ENCODE measurements around the gene ATP6V0B. TPM values are rescaled to one million over a fixed set of nuclear protein-coding genes. Genes with fewer than 3 reads are reported as not detected.

Gene ATP6V0B
- total and polyA plus RNA-seq, 3 experiments from 2014 or later: 184 to 205 (median 190) TPM

DNA sequence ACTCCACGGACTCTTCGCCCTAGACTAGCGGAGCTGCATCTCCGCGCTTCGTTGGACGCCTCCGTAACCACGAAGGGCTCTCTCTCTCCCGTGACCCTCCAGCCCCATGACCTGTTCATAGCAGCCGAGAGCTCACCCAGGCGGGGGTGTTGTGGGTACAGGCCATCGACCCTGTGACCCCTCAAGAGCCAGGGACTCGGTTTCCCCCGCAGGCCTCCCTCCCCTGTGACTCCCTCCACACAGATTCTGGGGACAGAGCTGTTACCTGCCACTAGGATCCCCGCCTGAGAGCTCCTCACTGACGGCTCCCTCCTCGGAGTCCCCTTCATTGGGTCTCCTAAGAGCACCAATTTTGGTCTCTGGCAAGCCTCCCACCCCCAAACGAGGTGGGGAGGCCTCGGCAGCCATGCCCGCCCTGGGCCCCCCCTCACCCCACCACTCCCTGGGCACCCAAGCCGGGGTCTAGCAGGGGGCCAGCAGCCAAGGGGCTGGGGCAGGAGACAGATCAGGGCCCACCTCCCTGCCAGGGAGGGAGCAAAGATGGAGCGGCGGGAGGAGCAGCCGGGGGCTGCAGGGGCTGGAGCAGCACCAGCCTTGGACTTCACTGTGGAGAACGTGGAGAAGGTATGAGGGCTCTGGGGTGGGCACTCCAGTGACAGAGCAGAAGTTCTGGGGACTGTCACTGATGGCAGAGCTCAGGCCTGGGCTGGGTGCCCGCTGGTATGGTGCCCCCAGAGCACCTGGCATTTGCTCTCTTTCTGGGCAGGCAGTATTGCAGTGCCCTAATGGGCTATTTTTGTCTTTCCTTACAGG is 27.5 kb upstream of the ATP6V0B start:
- ChIA-PET CTCF (interaction anchor here (1.3 to 5.3 kb wide), 6 partner anchors 11 to 184 kb away, joined by 3 to 46 read pairs (median 8); partner anchors contain the start of genes ARTN, ATP6V0B and DPH2), POLR2A (interaction anchor here (0.6 to 2.5 kb wide), 5 partner anchors 23 to 1180 kb away, joined by 3 to 9 read pairs (median 5); partner anchors contain the start of genes ATP6V0B, C1orf50, DPH2 and P3H1)
- Mint-ChIP-seq H3K4me3 (peak overlapping the region; percentile 83 to 94 (median 90)), H3K4me1 (peaks cover 46 to 66% (median 53%) of the 10 kb centered on the region in 3 donors), H3K27me3 (no peaks in the 10 kb centered on the region), H3K27ac (peak overlapping the region; percentile 67 to 99 (median 94)), H3K36me3 (peaks cover 0 to 20% (median 3%) of the 10 kb centered on the region in 3 donors), H3K9me3 (no peaks in the 10 kb centered on the region)
- no peaks in the 10 kb centered on the region for H3K27me3 ChIP-seq (ENCODE audit: insufficient read depth, low read length, poor library complexity, severe bottlenecking)
- H3K27ac ChIP-seq (ENCODE audit: low read depth, low read length): peak overlapping the region; percentile 95
- no peak for DNase-seq
- peaks cover 26% of the 10 kb centered on the region for H3K4me1 ChIP-seq (ENCODE audit: insufficient read depth, low read length)
- no peaks in the 10 kb centered on the region for H3K9me3 ChIP-seq (ENCODE audit: low read length)
- peak overlapping the region; percentile 83 for H3K4me3 ChIP-seq (ENCODE audit: low read length)
- H3K36me3 ChIP-seq (ENCODE audit: insufficient read depth, low read length): no peaks in the 10 kb centered on the region

DNA sequence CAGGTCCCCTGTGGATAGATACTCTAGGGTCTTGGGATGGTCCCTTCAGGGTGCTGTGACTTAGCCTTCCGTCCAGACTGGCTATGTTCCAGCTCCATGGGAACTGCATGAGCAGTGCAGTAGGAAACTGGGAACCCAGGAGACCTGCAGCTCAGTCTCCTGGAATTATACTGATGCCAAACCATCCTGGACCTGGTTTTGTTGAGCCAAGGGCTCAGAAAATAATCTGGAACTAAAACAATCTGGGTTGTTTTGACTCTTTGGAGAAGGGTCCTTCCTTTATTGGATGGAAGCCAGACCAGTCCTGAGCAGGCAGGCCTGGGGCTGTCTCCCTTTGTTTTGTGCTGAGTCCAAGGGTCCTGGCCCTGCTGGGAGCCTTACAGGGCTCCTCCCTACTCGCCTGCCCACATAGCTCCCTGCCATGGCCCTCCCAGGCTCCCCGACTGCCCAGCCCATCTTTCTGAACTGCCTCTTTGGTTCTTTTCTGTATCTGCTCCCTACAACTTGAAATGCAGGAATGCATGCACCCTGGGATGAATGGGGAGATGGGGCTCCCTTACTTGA is 26.8 kb upstream of the ATP6V0B start:
- H3K9me3 Mint-ChIP-seq: no peaks in the 10 kb centered on the region
- peaks cover 43 to 61% (median 53%) of the 10 kb centered on the region in 3 donors for H3K4me1 Mint-ChIP-seq
- no peaks in the 10 kb centered on the region for H3K36me3 ChIP-seq (ENCODE audit: insufficient read depth, low read length)
- peak overlapping the region; percentile 83 for H3K4me3 ChIP-seq (ENCODE audit: low read length)
- peaks cover 26% of the 10 kb centered on the region for H3K4me1 ChIP-seq (ENCODE audit: insufficient read depth, low read length)
- no peak for DNase-seq
- ChIA-PET POLR2A (no interaction called here), CTCF (interaction anchor here (0.7 to 5.3 kb wide), 5 partner anchors 10 to 423 kb away, joined by 3 to 46 read pairs (median 7); partner anchors contain the start of genes ARTN and ATP6V0B)
- H3K27ac Mint-ChIP-seq: peak overlapping the region; percentile 67 to 99 (median 92)
- H3K9me3 ChIP-seq (ENCODE audit: low read length): no peaks in the 10 kb centered on the region
- H3K27me3 Mint-ChIP-seq: no peaks in the 10 kb centered on the region
- H3K36me3 Mint-ChIP-seq: peaks cover 0 to 18% (median 3%) of the 10 kb centered on the region in 3 donors
- no peaks in the 10 kb centered on the region for H3K27me3 ChIP-seq (ENCODE audit: insufficient read depth, low read length, poor library complexity, severe bottlenecking)
- H3K27ac ChIP-seq (ENCODE audit: low read depth, low read length): peak overlapping the region; percentile 95
- H3K4me3 Mint-ChIP-seq: peak overlapping the region; percentile 83 to 94 (median 90)

DNA sequence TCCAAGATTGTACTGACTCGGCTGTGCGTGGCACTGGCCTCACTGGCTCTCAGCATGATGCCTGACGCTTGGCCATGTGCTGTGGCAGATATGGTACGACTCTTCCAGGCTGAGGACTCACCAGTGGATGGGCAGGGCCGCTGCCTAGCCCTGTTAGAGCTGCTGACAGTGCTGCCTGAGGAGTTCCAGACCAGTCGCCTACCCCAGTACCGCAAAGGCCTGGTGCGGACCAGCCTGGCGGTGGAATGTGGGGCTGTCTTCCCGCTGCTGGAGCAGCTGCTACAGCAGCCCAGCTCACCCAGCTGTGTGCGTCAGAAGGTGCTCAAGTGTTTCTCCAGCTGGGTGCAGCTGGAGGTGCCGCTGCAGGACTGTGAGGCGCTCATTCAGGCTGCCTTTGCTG is 25.1 kb upstream of the ATP6V0B start:
- Histone ChIP-seq H3K36me3 (ENCODE audit: insufficient read depth, low read length) (no peaks in the 10 kb centered on the region), H3K27ac (ENCODE audit: low read depth, low read length) (no peak overlapping the region), H3K27me3 (ENCODE audit: insufficient read depth, low read length, poor library complexity, severe bottlenecking) (no peaks in the 10 kb centered on the region), H3K9me3 (ENCODE audit: low read length) (no peaks in the 10 kb centered on the region), H3K4me3 (ENCODE audit: low read length) (no peak overlapping the region), H3K4me1 (ENCODE audit: insufficient read depth, low read length) (peaks cover 26% of the 10 kb centered on the region)
- CTCF ChIA-PET: interaction anchor here (1.6 kb wide), 1 partner anchor 15 kb away, joined by 8 read pairs; the partner anchor contains the start of gene ARTN
- peaks cover 0 to 1% of the 10 kb centered on the region in 2 donors for H3K27me3 Mint-ChIP-seq
- peaks cover 36 to 52% (median 52%) of the 10 kb centered on the region in 3 donors for H3K4me1 Mint-ChIP-seq
- DNase-seq: no peak
- no peaks in the 10 kb centered on the region for H3K9me3 Mint-ChIP-seq
- peak overlapping the region in 2 of 8 donors; percentile 14 to 60 for H3K27ac Mint-ChIP-seq
- H3K36me3 Mint-ChIP-seq: peaks cover 0 to 15% (median 3%) of the 10 kb centered on the region in 3 donors
- H3K4me3 Mint-ChIP-seq: peak overlapping the region in 3 of 7 donors; percentile 20 to 67 (median 33)
- POLR2A ChIA-PET: no interaction called here

DNA sequence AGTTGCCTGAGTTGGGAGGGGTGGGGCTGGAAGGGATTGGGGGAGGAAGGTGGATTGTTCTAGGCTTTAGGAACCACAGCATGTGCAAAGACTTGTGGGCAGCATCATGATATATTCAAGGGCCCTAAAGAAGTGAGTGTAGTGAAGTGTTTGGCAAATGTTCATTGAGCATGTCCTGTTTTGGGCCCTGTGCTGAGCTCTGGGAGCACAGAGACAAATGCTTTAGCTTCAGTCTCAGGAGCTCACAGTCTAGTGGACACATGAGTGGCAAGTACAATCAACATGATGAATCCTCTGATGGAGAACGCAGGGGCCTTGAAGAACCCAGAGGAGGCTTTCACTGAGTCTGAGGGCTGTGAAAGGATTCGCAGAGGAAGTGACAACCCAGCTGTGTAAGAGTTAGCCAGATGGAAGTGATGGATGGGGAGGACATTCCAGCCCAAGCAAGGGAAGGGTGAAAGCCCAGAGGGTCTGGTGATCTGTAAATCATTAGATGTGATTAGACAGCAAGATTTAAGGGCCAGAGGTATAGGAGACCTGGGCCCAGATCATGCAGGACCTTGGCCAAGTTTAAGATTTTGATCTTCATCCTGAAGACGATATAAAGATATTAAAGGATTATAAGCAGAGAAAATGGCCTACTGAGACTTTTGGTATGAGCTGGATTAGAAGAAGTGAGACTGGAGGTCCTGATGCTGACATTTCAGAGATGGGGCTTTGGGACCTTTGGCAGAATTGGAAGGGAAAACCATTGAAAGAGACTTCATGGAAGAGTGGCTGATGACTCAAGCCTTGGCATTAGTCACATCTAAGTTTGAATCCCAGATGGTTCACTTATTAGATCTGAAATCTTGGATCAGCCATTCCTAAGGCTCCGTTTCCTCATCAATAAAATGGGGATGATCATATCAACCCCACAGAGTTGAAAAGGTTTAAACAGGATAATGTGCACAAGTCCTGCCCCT is 23.5 kb upstream of the ATP6V0B start:
- no peaks in the 10 kb centered on the region for H3K27me3 ChIP-seq (ENCODE audit: insufficient read depth, low read length, poor library complexity, severe bottlenecking)
- H3K36me3 ChIP-seq (ENCODE audit: insufficient read depth, low read length): no peaks in the 10 kb centered on the region
- DNase-seq: no peak
- ChIA-PET CTCF (interaction anchor here (0.8 to 1.6 kb wide), 2 partner anchors 17 to 21 kb away, joined by 3 to 8 read pairs; partner anchors contain the start of gene ARTN), POLR2A (no interaction called here)
- H3K36me3 Mint-ChIP-seq: peaks cover 0 to 15% (median 3%) of the 10 kb centered on the region in 3 donors
- no peaks in the 10 kb centered on the region for H3K9me3 Mint-ChIP-seq
- peaks cover 0 to 1% of the 10 kb centered on the region in 2 donors for H3K27me3 Mint-ChIP-seq
- H3K27ac ChIP-seq (ENCODE audit: low read depth, low read length): no peak overlapping the region
- peaks cover 18% of the 10 kb centered on the region for H3K4me1 ChIP-seq (ENCODE audit: insufficient read depth, low read length)
- no peaks in the 10 kb centered on the region for H3K9me3 ChIP-seq (ENCODE audit: low read length)
- no peak overlapping the region for H3K27ac Mint-ChIP-seq
- no peak overlapping the region for H3K4me3 ChIP-seq (ENCODE audit: low read length)
- H3K4me1 Mint-ChIP-seq: peaks cover 23 to 38% (median 35%) of the 10 kb centered on the region in 3 donors
- H3K4me3 Mint-ChIP-seq: peak overlapping the region in 2 of 7 donors; percentile 76 to 80

DNA sequence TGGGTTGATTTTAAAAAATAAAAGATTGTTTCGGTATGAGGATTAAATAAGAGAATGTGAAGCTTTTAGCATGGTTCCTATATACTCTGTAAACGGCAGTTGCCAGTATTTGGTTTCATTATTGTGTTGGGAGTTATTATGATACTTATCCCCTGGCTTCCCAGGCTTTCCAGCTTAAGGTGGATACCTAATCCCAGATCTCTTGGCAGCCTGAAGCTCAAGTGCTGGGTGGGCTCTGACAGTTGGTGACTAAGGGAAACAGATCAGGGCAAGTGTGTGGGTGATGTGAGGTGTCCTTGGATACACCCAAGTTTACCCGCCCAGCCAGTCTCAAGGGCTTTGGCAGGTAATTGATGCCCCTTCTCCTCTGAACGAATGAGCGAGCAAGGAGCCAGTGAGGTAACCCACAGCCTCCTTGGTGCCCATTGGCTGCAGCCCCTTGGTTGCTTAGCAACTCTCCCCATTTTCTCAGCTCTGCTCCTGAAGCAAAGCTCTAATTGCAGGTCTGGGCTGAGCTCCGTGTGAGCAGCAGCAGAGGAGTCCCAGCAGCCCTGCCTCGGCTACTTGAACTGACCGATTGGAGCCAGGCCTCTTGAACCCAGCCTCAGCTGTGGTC is 21.9 kb upstream of the ATP6V0B start:
- POLR2A ChIA-PET: no interaction called here
- CTCF ChIA-PET: interaction anchor here (0.7 kb wide), 1 partner anchor 18 kb away, joined by 3 read pairs; no protein-coding TSS in a partner anchor
- H3K27me3 Mint-ChIP-seq: peaks cover 0 to 1% of the 10 kb centered on the region in 2 donors

DNA sequence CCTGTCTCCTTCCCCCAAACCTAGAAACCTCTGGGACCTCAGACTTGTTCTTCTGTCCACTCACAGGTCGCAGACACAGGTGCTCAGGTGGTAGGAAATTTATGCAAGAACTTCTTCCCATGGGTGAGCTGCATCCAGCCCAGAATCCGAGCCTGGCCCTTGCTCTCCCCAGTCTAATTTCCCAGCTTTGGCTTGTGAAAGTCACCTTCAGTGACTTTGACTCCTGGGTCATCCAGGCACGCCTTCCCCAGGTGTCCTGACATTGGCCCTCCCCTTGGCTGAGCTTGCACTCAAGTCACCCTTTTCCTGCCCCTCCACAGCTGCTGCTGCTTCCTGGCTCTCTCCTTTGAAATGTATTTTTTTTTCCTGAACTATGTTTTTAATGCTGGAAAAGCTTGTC is 21.4 kb upstream of the ATP6V0B start:
- no peaks in the 10 kb centered on the region for H3K9me3 ChIP-seq (ENCODE audit: low read length)
- Mint-ChIP-seq H3K36me3 (peaks cover 0 to 34% (median 11%) of the 10 kb centered on the region in 3 donors), H3K27me3 (peaks cover 0 to 1% of the 10 kb centered on the region in 2 donors), H3K27ac (no peak overlapping the region), H3K9me3 (no peaks in the 10 kb centered on the region), H3K4me3 (peak overlapping the region in 1 of 7 donors; percentile 8), H3K4me1 (peaks cover 14 to 29% (median 20%) of the 10 kb centered on the region in 3 donors)
- H3K4me3 ChIP-seq (ENCODE audit: low read length): no peak overlapping the region
- no peaks in the 10 kb centered on the region for H3K27me3 ChIP-seq (ENCODE audit: insufficient read depth, low read length, poor library complexity, severe bottlenecking)
- H3K4me1 ChIP-seq (ENCODE audit: insufficient read depth, low read length): peaks cover 4% of the 10 kb centered on the region
- H3K36me3 ChIP-seq (ENCODE audit: insufficient read depth, low read length): peaks cover 10% of the 10 kb centered on the region
- CTCF ChIA-PET: interaction anchor here (0.7 to 0.8 kb wide), 3 partner anchors 17 to 18 kb away, joined by 3 read pairs; partner anchors contain the start of gene DPH2
- no peak overlapping the region for H3K27ac ChIP-seq (ENCODE audit: low read depth, low read length)
- POLR2A ChIA-PET: no interaction called here
- no peak for DNase-seq

More for the DNA sequence above, 21.9 kb upstream of the ATP6V0B start:
- no peak overlapping the region for H3K4me3 ChIP-seq (ENCODE audit: low read length)
- H3K36me3 ChIP-seq (ENCODE audit: insufficient read depth, low read length): peaks cover 8% of the 10 kb centered on the region
- Mint-ChIP-seq H3K36me3 (peaks cover 0 to 29% (median 8%) of the 10 kb centered on the region in 3 donors), H3K4me3 (peak overlapping the region in 1 of 7 donors; percentile 8), H3K4me1 (peaks cover 19 to 34% (median 26%) of the 10 kb centered on the region in 3 donors), H3K9me3 (no peaks in the 10 kb centered on the region), H3K27ac (no peak overlapping the region)
- H3K9me3 ChIP-seq (ENCODE audit: low read length): no peaks in the 10 kb centered on the region
- no peak overlapping the region for H3K27ac ChIP-seq (ENCODE audit: low read depth, low read length)
- DNase-seq: no peak
- peaks cover 10% of the 10 kb centered on the region for H3K4me1 ChIP-seq (ENCODE audit: insufficient read depth, low read length)
- H3K27me3 ChIP-seq (ENCODE audit: insufficient read depth, low read length, poor library complexity, severe bottlenecking): no peaks in the 10 kb centered on the region

DNA sequence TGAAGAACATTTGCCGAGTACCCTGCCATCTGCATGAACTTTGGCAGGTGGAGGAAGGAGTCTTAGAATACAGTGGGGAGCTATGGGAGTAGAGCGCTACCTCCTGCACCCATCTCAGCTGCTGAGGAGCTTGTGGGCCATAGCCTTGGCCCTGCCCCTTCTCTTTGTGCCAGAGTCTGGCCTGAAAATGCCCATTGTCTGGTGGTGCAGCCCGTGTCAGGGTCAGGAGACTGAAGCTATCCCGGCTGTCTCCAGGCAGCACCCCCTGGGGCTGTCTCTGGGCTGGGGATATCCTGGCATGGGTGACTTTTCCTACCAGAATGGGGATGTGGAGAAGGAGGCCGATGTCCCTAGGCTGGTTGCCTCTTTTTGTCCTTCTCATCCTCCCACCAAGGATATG is 20.7 kb upstream of the ATP6V0B start:
- H3K27ac Mint-ChIP-seq: no peak overlapping the region
- Histone ChIP-seq H3K4me1 (ENCODE audit: insufficient read depth, low read length) (no peaks in the 10 kb centered on the region), H3K36me3 (ENCODE audit: insufficient read depth, low read length) (peaks cover 16% of the 10 kb centered on the region), H3K27me3 (ENCODE audit: insufficient read depth, low read length, poor library complexity, severe bottlenecking) (no peaks in the 10 kb centered on the region), H3K4me3 (ENCODE audit: low read length) (no peak overlapping the region), H3K27ac (ENCODE audit: low read depth, low read length) (no peak overlapping the region), H3K9me3 (ENCODE audit: low read length) (no peaks in the 10 kb centered on the region)
- H3K4me3 Mint-ChIP-seq: no peak overlapping the region
- peaks cover 0 to 1% of the 10 kb centered on the region in 2 donors for H3K27me3 Mint-ChIP-seq
- peaks cover 11 to 24% (median 14%) of the 10 kb centered on the region in 3 donors for H3K4me1 Mint-ChIP-seq
- peaks cover 0 to 41% (median 14%) of the 10 kb centered on the region in 3 donors for H3K36me3 Mint-ChIP-seq
- DNase-seq: no peak
- CTCF ChIA-PET: interaction anchor here (0.7 to 0.8 kb wide), 2 partner anchors 16 to 19 kb away, joined by 3 read pairs; partner anchors contain the start of gene DPH2
- POLR2A ChIA-PET: no interaction called here
- no peaks in the 10 kb centered on the region for H3K9me3 Mint-ChIP-seq
